Endothelial cell of hepatic sinusoid (primary cell): ENCODE measurements around the gene ST7.

ENCODE experiments used
- in situ Hi-C: cut with HindIII; loops from 2 replicates; pipeline ENCODE4 v1.10.0; 2017; ENCODE audit warnings: low sequenced_read_pairs

The ST7 gene

GRCh38 chr7:117087639-117088396 is 134.5 kb downstream of the ST7 start:
- in situ Hi-C loops = no loop called here

- in situ Hi-C loops = no loop called here
Observed at GRCh38 chr7:117088623-117089194, 135.4 kb downstream of the ST7 start.

GRCh38 chr7:117090791-117091190 is 137.5 kb downstream of the ST7 start:
- in situ Hi-C loops = no loop called here

- in situ Hi-C loops = no loop called here
Observed at GRCh38 chr7:117091721-117092120, 138.4 kb downstream of the ST7 start.

GRCh38 chr7:117092785-117093184 is 139.5 kb downstream of the ST7 start:
- in situ Hi-C loops = no loop called here

GRCh38 chr7:117094457-117094856 is 141.2 kb downstream of the ST7 start:
- in situ Hi-C loops = no loop called here

- in situ Hi-C loops = no loop called here
Observed at GRCh38 chr7:117095055-117095454, 141.8 kb downstream of the ST7 start.

GRCh38 chr7:117096330-117096729 is 143.0 kb downstream of the ST7 start:
- in situ Hi-C loops = no loop called here

GRCh38 chr7:117096942-117097341 is 143.6 kb downstream of the ST7 start:
- in situ Hi-C loops = no loop called here

- in situ Hi-C loops = no loop called here
Observed at GRCh38 chr7:117097860-117098259, 144.6 kb downstream of the ST7 start.

GRCh38 chr7:117098457-117098856 is 145.2 kb downstream of the ST7 start:
- in situ Hi-C loops = no loop called here

- in situ Hi-C loops = no loop called here
Observed at GRCh38 chr7:117101026-117101425, 147.7 kb downstream of the ST7 start.

- in situ Hi-C loops = no loop called here
Observed at GRCh38 chr7:117110480-117111315, 157.4 kb downstream of the ST7 start.

GRCh38 chr7:117111535-117111934 is 158.2 kb downstream of the ST7 start:
- in situ Hi-C loops = no loop called here

- in situ Hi-C loops = no loop called here
Observed at GRCh38 chr7:117112640-117113039, 159.3 kb downstream of the ST7 start.

- in situ Hi-C loops = no loop called here
Observed at GRCh38 chr7:117113871-117114270, 160.6 kb downstream of the ST7 start.

GRCh38 chr7:117114272-117114671 is 161.0 kb downstream of the ST7 start:
- in situ Hi-C loops = no loop called here

- in situ Hi-C loops = no loop called here
Observed at GRCh38 chr7:117116211-117116610, 162.9 kb downstream of the ST7 start.

- in situ Hi-C loops = no loop called here
Observed at GRCh38 chr7:117117172-117117571, 163.9 kb downstream of the ST7 start.

- in situ Hi-C loops = no loop called here
Observed at GRCh38 chr7:117118579-117119180, 165.4 kb downstream of the ST7 start.

GRCh38 chr7:117119192-117119924 is 166.1 kb downstream of the ST7 start:
- in situ Hi-C loops = no loop called here
